ENCODE results near the gene AFF3.

Gene AFF3

DNA sequence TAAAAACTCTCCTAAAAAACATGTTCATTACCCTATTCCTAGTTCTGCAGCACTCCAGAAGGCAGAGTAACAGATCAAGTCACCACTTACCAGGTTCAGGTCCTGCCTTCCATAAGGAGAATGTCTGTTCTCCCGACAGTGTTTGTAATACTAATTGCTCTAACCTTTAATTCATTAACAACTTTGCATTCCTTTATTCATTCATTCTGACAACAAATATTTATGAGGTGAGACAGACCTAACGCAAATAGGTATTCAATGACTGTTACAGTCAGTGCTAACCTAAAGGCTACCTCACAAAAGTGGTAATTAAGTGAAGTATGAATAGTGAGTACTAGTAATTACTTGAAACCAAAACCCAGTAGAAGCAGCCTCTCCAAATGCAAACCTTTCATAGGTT, 224.0 kb downstream of the AFF3 start:
- DNase-seq (ENCODE audit: low read depth), result no peak
- no peak overlapping the region for H3K4me3 ChIP-seq (ENCODE audit: low read depth, low read length)
- TF ChIP-seq, protein P1, sequence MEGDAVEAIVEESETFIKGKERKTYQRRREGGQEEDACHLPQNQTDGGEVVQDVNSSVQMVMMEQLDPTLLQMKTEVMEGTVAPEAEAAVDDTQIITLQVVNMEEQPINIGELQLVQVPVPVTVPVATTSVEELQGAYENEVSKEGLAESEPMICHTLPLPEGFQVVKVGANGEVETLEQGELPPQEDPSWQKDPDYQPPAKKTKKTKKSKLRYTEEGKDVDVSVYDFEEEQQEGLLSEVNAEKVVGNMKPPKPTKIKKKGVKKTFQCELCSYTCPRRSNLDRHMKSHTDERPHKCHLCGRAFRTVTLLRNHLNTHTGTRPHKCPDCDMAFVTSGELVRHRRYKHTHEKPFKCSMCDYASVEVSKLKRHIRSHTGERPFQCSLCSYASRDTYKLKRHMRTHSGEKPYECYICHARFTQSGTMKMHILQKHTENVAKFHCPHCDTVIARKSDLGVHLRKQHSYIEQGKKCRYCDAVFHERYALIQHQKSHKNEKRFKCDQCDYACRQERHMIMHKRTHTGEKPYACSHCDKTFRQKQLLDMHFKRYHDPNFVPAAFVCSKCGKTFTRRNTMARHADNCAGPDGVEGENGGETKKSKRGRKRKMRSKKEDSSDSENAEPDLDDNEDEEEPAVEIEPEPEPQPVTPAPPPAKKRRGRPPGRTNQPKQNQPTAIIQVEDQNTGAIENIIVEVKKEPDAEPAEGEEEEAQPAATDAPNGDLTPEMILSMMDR (IDR thresholded peaks at IDR 0.05; ENCODE audit: control insufficient read depth, extremely low read depth, insufficient read depth), result no peak

DNA sequence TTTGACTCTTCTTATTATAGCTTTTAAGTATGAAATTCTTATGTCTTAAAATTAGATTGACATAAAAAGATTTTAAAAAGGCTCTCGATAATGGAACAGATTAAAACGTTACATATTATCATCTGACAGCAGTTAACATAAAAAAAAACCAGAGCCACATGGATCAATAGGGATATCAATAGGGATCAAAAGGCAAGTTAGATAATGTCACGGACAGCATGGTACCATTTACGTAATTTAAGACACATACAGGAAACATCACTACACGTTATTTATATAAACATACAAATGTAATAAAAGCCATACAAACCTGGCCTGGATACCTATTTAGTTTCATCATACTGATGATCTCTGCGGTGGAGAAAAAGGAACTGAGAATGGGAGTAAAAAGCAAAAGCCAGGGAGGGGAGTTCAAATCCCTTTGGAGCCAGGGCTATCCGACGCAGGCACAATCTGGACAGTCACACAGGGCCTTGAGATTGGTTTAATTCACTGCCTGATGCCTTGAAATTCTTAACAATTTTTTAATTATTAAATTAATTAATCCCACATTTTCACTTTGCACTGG, 227.2 kb downstream of the AFF3 start:
- H3K4me3 ChIP-seq (ENCODE audit: low read depth, low read length), result no peak overlapping the region
- DNase-seq (ENCODE audit: low read depth), result no peak
- TF ChIP-seq, protein P1 (IDR thresholded peaks at IDR 0.05; ENCODE audit: control insufficient read depth, extremely low read depth, insufficient read depth), result no peak

DNA sequence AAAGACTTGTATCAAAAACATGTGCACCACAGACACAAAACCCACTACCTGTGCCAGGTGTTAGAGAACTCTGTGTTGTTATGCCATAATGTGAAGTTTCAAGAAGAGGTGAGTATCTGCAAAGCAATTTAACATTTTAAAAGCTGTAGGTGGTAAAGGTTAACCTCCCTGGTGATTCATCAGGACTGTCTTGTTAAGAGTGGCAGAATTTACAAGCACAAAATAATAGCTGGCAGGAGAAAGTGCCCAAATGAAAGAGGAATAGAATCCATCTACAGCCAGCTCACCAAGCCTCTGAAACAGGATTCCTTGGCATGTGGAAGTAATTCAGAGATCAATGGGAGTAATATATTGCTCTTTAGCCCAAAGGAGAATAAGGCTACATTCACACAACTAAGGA, 230.7 kb downstream of the AFF3 start:
- no peak overlapping the region for H3K4me3 ChIP-seq (ENCODE audit: low read depth, low read length)
- DNase-seq (ENCODE audit: low read depth), result no peak

DNA sequence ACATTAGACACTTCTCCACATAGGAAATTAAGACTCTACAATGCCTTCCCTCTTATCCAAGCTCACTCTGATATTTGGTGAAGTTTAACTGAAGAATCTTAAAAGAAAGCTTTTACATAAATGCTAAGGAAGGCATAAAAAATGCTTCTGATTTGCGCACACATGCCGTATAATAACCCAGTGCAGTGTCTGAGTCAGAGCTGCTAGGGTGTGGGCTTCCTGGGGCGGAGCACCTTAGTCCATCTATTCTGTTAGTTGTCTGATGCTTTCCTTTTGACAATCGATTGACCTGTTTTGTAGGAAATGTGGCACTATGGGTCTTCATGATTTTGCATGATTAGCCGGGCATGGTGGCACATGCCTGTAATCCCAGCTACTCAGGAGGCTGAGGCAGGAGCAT, 231.5 kb downstream of the AFF3 start:
- H3K4me3 ChIP-seq (ENCODE audit: low read depth, low read length), result no peak overlapping the region
- DNase-seq (ENCODE audit: low read depth), result no peak
- TF ChIP-seq, protein P1 (IDR thresholded peaks at IDR 0.05; ENCODE audit: control insufficient read depth, extremely low read depth, insufficient read depth), result no peak

More for the DNA sequence above, 230.7 kb downstream of the AFF3 start:
- TF ChIP-seq, protein P1 (IDR thresholded peaks at IDR 0.05; ENCODE audit: control insufficient read depth, extremely low read depth, insufficient read depth), result no peak

DNA sequence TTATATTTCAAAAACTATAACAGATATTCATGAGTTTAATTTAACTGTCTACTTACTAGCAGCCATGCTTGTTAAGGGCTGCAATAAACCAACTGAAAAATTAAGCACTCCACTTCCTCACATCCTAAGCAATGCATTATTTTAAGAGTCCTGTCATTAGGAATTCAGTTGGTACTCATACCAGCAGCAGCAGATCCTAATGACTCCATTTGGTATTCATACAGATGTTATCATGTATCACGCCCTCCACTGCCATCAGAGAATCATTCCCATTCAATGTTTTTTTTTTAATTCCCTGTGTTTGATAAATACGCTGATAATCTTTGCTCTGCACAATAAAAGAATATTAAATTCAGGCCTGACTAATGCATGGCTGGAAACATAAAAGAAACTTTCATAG, 236.8 kb downstream of the AFF3 start:
- H3K4me3 ChIP-seq (ENCODE audit: low read depth, low read length), result no peak overlapping the region
- no peak for DNase-seq (ENCODE audit: low read depth)
- TF ChIP-seq, protein P1 (IDR thresholded peaks at IDR 0.05; ENCODE audit: control insufficient read depth, extremely low read depth, insufficient read depth), result no peak

DNA sequence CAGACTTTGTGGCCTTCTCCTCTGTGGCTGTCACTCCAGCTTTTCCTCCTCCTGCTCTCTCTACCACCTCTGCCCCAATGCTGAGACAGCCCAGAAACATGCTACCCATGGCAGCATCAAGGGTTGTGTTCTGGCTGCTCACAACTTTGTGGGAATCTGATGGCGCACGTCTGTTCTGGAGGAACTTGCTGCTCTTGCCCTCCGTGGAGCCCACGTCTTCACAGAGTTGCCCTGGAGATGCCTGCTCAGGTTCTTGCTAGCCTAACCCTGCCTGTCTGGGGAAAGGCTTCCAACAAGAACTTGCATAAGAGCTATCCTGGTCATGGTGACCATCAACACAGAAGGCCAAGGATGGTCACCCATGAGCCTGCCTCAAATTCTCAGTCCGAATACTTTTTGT, 237.4 kb downstream of the AFF3 start:
- DNase-seq (ENCODE audit: low read depth), result no peak
- TF ChIP-seq, protein P1 (IDR thresholded peaks at IDR 0.05; ENCODE audit: control insufficient read depth, extremely low read depth, insufficient read depth), result no peak
- H3K4me3 ChIP-seq (ENCODE audit: low read depth, low read length), result no peak overlapping the region

- H3K4me3 ChIP-seq (ENCODE audit: low read depth, low read length), result no peak overlapping the region
- DNase-seq (ENCODE audit: low read depth), result no peak
- TF ChIP-seq, protein P1 (IDR thresholded peaks at IDR 0.05; ENCODE audit: control insufficient read depth, extremely low read depth, insufficient read depth), result no peak
These were observed 238.4 kb downstream of the AFF3 start for GRCh38 chr2:99903981-99904380.

All from LNCaP clone FGC (cell line).